ENCODE data around the gene C16orf92.

The C16orf92 gene

GRCh38 chr16:30027588-30028437, 4.8 kb downstream of the C16orf92 start:
- Histone ChIP-seq H3K4me1 (ENCODE audit: insufficient read depth, low read length, poor library complexity, severe bottlenecking) (peaks cover 12% of the 10 kb centered on the region), H3K9me3 (ENCODE audit: insufficient read depth, low read depth, low read length) (no peaks in the 10 kb centered on the region), H3K4me2 (ENCODE audit: low read depth, low read length, poor library complexity, severe bottlenecking) (no peak overlapping the region), H4K20me1 (ENCODE audit: insufficient read depth, low read length, poor library complexity, severe bottlenecking) (no peaks in the 10 kb centered on the region), H2AFZ (ENCODE audit: low read length) (no peak overlapping the region), H3K9ac (ENCODE audit: low read depth, low read length, poor library complexity, severe bottlenecking) (no peak overlapping the region), H3K79me2 (ENCODE audit: insufficient read depth, low read length) (no peaks in the 10 kb centered on the region), H3K27me3 (ENCODE audit: insufficient read depth, low read length, poor library complexity, severe bottlenecking) (no peaks in the 10 kb centered on the region), H3K36me3 (ENCODE audit: insufficient read depth, low read length) (no peaks in the 10 kb centered on the region), H3K9me2 (replicated peaks; ENCODE audit: low read depth, low read length) (no peaks in the 10 kb centered on the region), H3K4me3 (ENCODE audit: low read length, poor library complexity, severe bottlenecking) (no peak overlapping the region), H3F3A (ENCODE audit: low read depth) (no peaks in the 10 kb centered on the region)
- TF ChIP-seq CTCF (conservative IDR thresholded peaks at IDR 0.05; ENCODE audit: low read length) (no peak), EZH2phosphoT487 (IDR thresholded peaks at IDR 0.05; ENCODE audit: borderline replicate concordance) (no peak)

DNA sequence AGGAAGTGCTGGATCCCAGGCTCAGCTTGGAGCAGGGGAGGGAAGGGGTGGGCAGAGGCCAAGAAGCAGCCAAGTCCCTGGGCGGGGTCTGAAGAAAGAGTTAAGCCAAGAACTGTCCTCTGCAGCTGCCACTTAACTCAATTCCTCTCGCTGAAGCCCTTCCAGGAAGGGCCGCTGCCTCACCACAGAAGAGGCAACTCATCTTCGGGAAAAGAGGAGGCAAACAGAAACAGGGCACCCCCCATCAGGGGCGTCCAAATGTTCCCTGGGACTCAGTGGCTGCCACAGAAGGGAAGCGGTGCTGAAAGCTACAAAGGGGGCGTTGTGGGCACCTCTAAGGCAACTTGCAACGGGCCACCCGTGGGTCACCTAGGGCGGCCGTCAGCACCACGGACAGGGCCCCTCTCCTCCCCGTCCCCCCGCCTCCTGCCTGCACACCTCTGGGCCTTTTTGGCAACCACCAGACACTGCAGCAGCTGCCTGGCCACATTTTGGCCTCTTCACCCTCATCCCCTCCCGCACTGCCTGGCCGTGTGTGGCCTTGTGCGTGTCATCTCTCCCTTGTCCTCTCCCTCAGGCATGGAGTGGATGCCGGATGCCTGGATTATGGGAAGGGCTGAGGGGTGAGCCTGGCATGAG, 5.6 kb downstream of the C16orf92 start:
- Histone ChIP-seq H3K9me3 (ENCODE audit: insufficient read depth, low read depth, low read length) (no peaks in the 10 kb centered on the region), H3K9me2 (replicated peaks; ENCODE audit: low read depth, low read length) (no peaks in the 10 kb centered on the region), H3K27me3 (ENCODE audit: insufficient read depth, low read length, poor library complexity, severe bottlenecking) (no peaks in the 10 kb centered on the region), H3F3A (ENCODE audit: low read depth) (no peaks in the 10 kb centered on the region), H3K79me2 (ENCODE audit: insufficient read depth, low read length) (no peaks in the 10 kb centered on the region), H3K36me3 (ENCODE audit: insufficient read depth, low read length) (no peaks in the 10 kb centered on the region), H2AFZ (ENCODE audit: low read length) (no peak overlapping the region), H4K20me1 (ENCODE audit: insufficient read depth, low read length, poor library complexity, severe bottlenecking) (no peaks in the 10 kb centered on the region), H3K4me1 (ENCODE audit: insufficient read depth, low read length, poor library complexity, severe bottlenecking) (peaks cover 12% of the 10 kb centered on the region), H3K4me2 (ENCODE audit: low read depth, low read length, poor library complexity, severe bottlenecking) (no peak overlapping the region), H3K9ac (ENCODE audit: low read depth, low read length, poor library complexity, severe bottlenecking) (no peak overlapping the region), H3K4me3 (ENCODE audit: low read length, poor library complexity, severe bottlenecking) (no peak overlapping the region)
- no peak for TF ChIP-seq CTCF (conservative IDR thresholded peaks at IDR 0.05; ENCODE audit: low read length)
- no peak for TF ChIP-seq EZH2phosphoT487 (IDR thresholded peaks at IDR 0.05; ENCODE audit: borderline replicate concordance)

DNA sequence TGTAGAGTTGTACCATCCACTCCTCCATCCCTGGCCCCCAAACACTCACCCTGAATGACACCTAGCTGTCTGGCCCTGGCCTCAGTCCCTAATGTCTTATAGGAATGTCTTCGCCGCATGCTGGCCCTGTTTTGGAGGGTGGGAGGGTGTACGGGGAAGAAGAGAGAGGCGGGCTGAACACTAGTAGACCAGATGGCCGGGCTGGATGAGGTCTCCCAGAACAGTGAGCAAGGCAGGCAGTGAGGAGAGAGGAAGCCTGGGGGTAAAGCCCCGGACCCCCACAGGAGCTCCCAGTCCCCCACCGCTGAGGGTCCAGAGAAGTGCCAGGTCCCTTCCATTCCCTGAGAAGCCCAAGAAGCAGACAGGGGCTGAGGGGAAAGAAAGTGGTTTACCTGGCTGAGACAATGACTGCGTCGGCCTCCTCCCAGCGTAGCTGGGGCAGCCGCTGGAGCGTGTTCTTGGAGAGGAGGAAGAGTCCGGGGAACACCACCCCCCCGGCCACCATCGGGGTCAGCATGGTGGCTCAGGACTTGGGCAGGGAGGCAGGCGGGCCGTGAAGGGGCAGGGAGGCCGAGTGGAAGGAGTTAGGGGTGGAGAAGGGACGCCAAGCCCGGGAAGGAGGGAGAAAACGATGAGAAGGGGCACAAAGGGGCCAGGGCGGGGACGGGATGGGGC, 7.2 kb downstream of the C16orf92 start:
- no peak overlapping the region for H3K4me2 ChIP-seq (ENCODE audit: low read depth, low read length, poor library complexity, severe bottlenecking)

More for the DNA sequence above, 7.2 kb downstream of the C16orf92 start:
- no peaks in the 10 kb centered on the region for H3K36me3 ChIP-seq (ENCODE audit: insufficient read depth, low read length)
- no peaks in the 10 kb centered on the region for H3K27me3 ChIP-seq (ENCODE audit: insufficient read depth, low read length, poor library complexity, severe bottlenecking)
- H3K4me3 ChIP-seq (ENCODE audit: low read length, poor library complexity, severe bottlenecking): no peak overlapping the region
- TF ChIP-seq EZH2phosphoT487 (IDR thresholded peaks at IDR 0.05; ENCODE audit: borderline replicate concordance): no peak
- no peak for TF ChIP-seq CTCF (conservative IDR thresholded peaks at IDR 0.05; ENCODE audit: low read length)
- no peaks in the 10 kb centered on the region for H3F3A ChIP-seq (ENCODE audit: low read depth)
- H3K9me3 ChIP-seq (ENCODE audit: insufficient read depth, low read depth, low read length): no peaks in the 10 kb centered on the region
- H2AFZ ChIP-seq (ENCODE audit: low read length): no peak overlapping the region
- H4K20me1 ChIP-seq (ENCODE audit: insufficient read depth, low read length, poor library complexity, severe bottlenecking): no peaks in the 10 kb centered on the region
- peaks cover 12% of the 10 kb centered on the region for H3K4me1 ChIP-seq (ENCODE audit: insufficient read depth, low read length, poor library complexity, severe bottlenecking)
- no peak overlapping the region for H3K9ac ChIP-seq (ENCODE audit: low read depth, low read length, poor library complexity, severe bottlenecking)
- no peaks in the 10 kb centered on the region for H3K79me2 ChIP-seq (ENCODE audit: insufficient read depth, low read length)
- H3K9me2 ChIP-seq (replicated peaks; ENCODE audit: low read depth, low read length): no peaks in the 10 kb centered on the region

All from Loucy (cell line).